Spinal cord (tissue), 10 donors: ENCODE measurements around the gene SLC6A8. TPM values are rescaled to one million over a fixed set of nuclear protein-coding genes. Genes with fewer than 3 reads are reported as not detected.
A peak's percentile ranks its signal among the peaks of the same experiment; 100 is the strongest.
"Not testable (repeated sequence)": the region's sequence is repeated elsewhere in the genome, so short reads cannot be mapped to it uniquely, and the experiment has no call there.

Experiments used
- DNase-seq, 6 donors: peaks; one replicate each; pipeline versions ENCODE4 v3.0.0 to v3.0.0-alpha.2; 2013 to 2015; ENCODE audit warnings: low spot score in 6 of 6, low read depth in 4 of 6
- H3K27ac ChIP-seq: one replicate; pipeline ENCODE4 v1.5.1; 2013; ENCODE audit warnings: low read depth, low read length, control low read depth
- H3K27me3 ChIP-seq: one replicate; pipeline ENCODE4 v1.6.1; 2013; ENCODE audit warnings: low read length; ENCODE audit not compliant: control insufficient read depth, insufficient read depth
- H3K36me3 ChIP-seq: one replicate; pipeline ENCODE4 v1.6.1; 2013; ENCODE audit warnings: low read length; ENCODE audit not compliant: control insufficient read depth, insufficient read depth
- H3K4me1 ChIP-seq: one replicate; pipeline ENCODE4 v1.6.1; 2013; ENCODE audit warnings: low read length; ENCODE audit not compliant: control insufficient read depth, insufficient read depth
- H3K4me3 ChIP-seq: one replicate; pipeline ENCODE4 v1.5.1; 2013; ENCODE audit warnings: low read depth, low read length, control low read depth
- H3K9me3 ChIP-seq: one replicate; pipeline ENCODE4 v1.6.1; 2013; ENCODE audit warnings: low read length; ENCODE audit not compliant: control insufficient read depth, insufficient read depth
- WGBS: methylation state at CpG from one replicate; pipeline ENCODE4 v1.1.5; 2013; ENCODE audit warnings: missing lambda C conversion rate; ENCODE audit not compliant: insufficient coverage; 5-methylcytosine and 5-hydroxymethylcytosine counted together
- polyA plus RNA-seq, 2 donors: library from polyadenylated mRNA; unstranded; fragments of 120-200 nt; gene quantifications; one replicate each; pipeline ENCODE4 v1.2.1, GENCODE V29; 2013; ENCODE audit not compliant: insufficient read length in 2 of 2
- total RNA-seq, 2 donors: library from RNA; depleted of rRNA in 1 of 2; stranded (reverse); fragments of 120-200 nt in 1 of 2; fragments of >200 nt in 1 of 2; gene quantifications; one replicate each; pipeline versions ENCODE4 v1.2.3 to v1.2.4, GENCODE V29; 2013 to 2014
- donor health status: healthy.

The SLC6A8 gene
- total and polyA plus RNA-seq, 4 donors, result 22.3 to 77.0 (median 47.5) TPM

GRCh38 chrX:153736871-153737441 lies 49.2 kb downstream of the SLC6A8 start:
- H3K4me3 ChIP-seq, result no peak overlapping the region
- H3K9me3 ChIP-seq, result no peaks in the 10 kb centered on the region
- no peaks in the 10 kb centered on the region for H3K27me3 ChIP-seq
- WGBS, result 73% methylated on average over 12 of the region's 15 CpGs
- peaks cover 5% of the 10 kb centered on the region for H3K4me1 ChIP-seq
- H3K36me3 ChIP-seq, result peaks cover 53% of the 10 kb centered on the region
- no peak overlapping the region for H3K27ac ChIP-seq
- peak in 1 of 6 donors; percentile 17 for DNase-seq

- H3K27me3 ChIP-seq, result no peaks in the 10 kb centered on the region
- no peaks in the 10 kb centered on the region for H3K9me3 ChIP-seq
- DNase-seq, result no peak
- WGBS, result 88% methylated on average over 21 of the region's 27 CpGs
- H3K27ac ChIP-seq, result no peak overlapping the region
- H3K4me1 ChIP-seq, result peaks cover 5% of the 10 kb centered on the region
- peaks cover 49% of the 10 kb centered on the region for H3K36me3 ChIP-seq
- no peak overlapping the region for H3K4me3 ChIP-seq
Observed at GRCh38 chrX:153738056-153738605, 50.4 kb downstream of the SLC6A8 start.

- Histone ChIP-seq H3K4me3 (no peak overlapping the region), H3K27ac (no peak overlapping the region), H3K27me3 (no peaks in the 10 kb centered on the region), H3K36me3 (peaks cover 45% of the 10 kb centered on the region), H3K9me3 (no peaks in the 10 kb centered on the region), H3K4me1 (peaks cover 18% of the 10 kb centered on the region)
- no peak for DNase-seq
- WGBS, result 86% methylated on average over 28 of the region's 29 CpGs
Observed at GRCh38 chrX:153739754-153740486, 52.2 kb downstream of the SLC6A8 start.

GRCh38 chrX:153740631-153741222 lies 53.0 kb downstream of the SLC6A8 start:
- DNase-seq, result no peak
- Histone ChIP-seq H3K27ac (no peak overlapping the region), H3K36me3 (peaks cover 45% of the 10 kb centered on the region), H3K4me1 (peaks cover 18% of the 10 kb centered on the region), H3K27me3 (no peaks in the 10 kb centered on the region), H3K4me3 (no peak overlapping the region), H3K9me3 (no peaks in the 10 kb centered on the region)
- WGBS, result 86% methylated on average over 15 of the region's 16 CpGs

GRCh38 chrX:153741446-153741845 lies 53.7 kb downstream of the SLC6A8 start:
- WGBS, result 84% methylated on average over 13 of the region's 14 CpGs
- no peak overlapping the region for H3K27ac ChIP-seq
- DNase-seq, result no peak

GRCh38 chrX:153742111-153742510 lies 54.4 kb downstream of the SLC6A8 start:
- H3K9me3 ChIP-seq, H3K4me3 ChIP-seq, H3K27me3 ChIP-seq, DNase-seq, H3K27ac ChIP-seq: not testable (repeated sequence)
- peaks cover 35% of the 10 kb centered on the region for H3K36me3 ChIP-seq
- 88% methylated on average over 13 of the region's 14 CpGs for whole genome bisulfite sequencing
- peaks cover 13% of the 10 kb centered on the region for H3K4me1 ChIP-seq

More at GRCh38 chrX:153741446-153741845, 53.7 kb downstream of the SLC6A8 start:
- Histone ChIP-seq H3K4me1 (peaks cover 17% of the 10 kb centered on the region), H3K27me3 (no peaks in the 10 kb centered on the region), H3K9me3 (no peaks in the 10 kb centered on the region), H3K36me3 (peaks cover 41% of the 10 kb centered on the region), H3K4me3 (no peak overlapping the region)

GRCh38 chrX:153742796-153743467 lies 55.2 kb downstream of the SLC6A8 start:
- Histone ChIP-seq H3K36me3 (peaks cover 28% of the 10 kb centered on the region), H3K4me1 (peaks cover 13% of the 10 kb centered on the region)
- H3K4me3 ChIP-seq, H3K27ac ChIP-seq, H3K27me3 ChIP-seq, H3K9me3 ChIP-seq, DNase-seq: not testable (repeated sequence)
- WGBS, result 92% methylated on average over 10 of the region's 32 CpGs

GRCh38 chrX:153743468-153744209 lies 55.9 kb downstream of the SLC6A8 start:
- not testable (repeated sequence) for DNase-seq, H3K27ac ChIP-seq, H3K27me3 ChIP-seq, H3K4me3 ChIP-seq, H3K9me3 ChIP-seq
- peaks cover 13% of the 10 kb centered on the region for H3K4me1 ChIP-seq
- peaks cover 22% of the 10 kb centered on the region for H3K36me3 ChIP-seq
- WGBS, result 47% methylated on average over 31 of the region's 35 CpGs
